ENCODE measurements around the gene XRN2. TPM values are rescaled to one million over a fixed set of nuclear protein-coding genes. Genes with fewer than 3 reads are reported as not detected.

Gene XRN2
- total RNA-seq, 1 donor from 2014 or later, result 76.4 TPM

DNA sequence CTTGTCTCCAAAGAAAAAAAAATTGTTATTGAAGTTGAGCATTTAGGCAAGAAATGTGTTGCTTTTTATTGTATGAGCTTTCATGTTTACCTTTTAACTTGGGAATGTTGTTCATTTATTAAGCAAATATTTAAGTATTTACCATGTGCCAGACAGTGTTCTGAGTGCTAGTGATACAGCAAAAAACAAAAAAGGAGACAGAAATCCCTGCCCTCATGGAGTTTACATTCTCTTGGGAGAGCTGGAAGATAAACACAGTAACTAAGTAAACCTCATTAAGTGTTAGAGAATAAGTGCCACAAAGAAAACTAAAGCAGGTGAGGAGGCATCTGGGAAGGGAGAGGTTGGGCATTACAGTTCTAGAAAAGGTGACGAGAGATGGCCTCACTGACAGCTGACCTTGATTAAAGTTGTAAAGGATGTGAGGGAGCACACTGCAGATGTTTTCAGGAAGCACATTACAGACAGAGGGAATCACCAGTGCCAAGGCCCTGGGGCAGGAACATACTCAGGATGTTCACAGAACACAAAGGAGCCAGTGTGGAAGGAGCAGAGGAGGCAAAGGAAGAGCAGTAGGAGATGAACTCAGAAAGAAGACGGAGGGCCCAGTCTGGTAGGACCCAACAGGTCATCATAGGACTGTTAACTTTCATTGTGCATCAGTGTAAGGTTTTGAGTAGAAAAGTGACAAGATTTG, 33.5 kb downstream of the XRN2 start:
- Mint-ChIP-seq H3K27ac (ENCODE audit: unreplicated experiment) (no peak overlapping the region), H3K4me1 (ENCODE audit: unreplicated experiment) (no peaks in the 10 kb centered on the region), H3K4me3 (ENCODE audit: unreplicated experiment) (peak overlapping the region; percentile 26), H3K9me3 (ENCODE audit: unreplicated experiment) (no peaks in the 10 kb centered on the region), H3K36me3 (ENCODE audit: low read depth, unreplicated experiment) (peaks cover 49% of the 10 kb centered on the region), H3K27me3 (ENCODE audit: unreplicated experiment) (no peaks in the 10 kb centered on the region)
- no peak for TF ChIP-seq CTCF (IDR thresholded peaks at IDR 0.05; ENCODE audit: unreplicated experiment)
- no peak for DNase-seq (ENCODE audit: low spot score)

- no peaks in the 10 kb centered on the region for H3K9me3 Mint-ChIP-seq (ENCODE audit: unreplicated experiment)
- no peak for TF ChIP-seq CTCF (IDR thresholded peaks at IDR 0.05; ENCODE audit: unreplicated experiment)
- no peak for DNase-seq (ENCODE audit: low spot score)
- H3K4me3 Mint-ChIP-seq (ENCODE audit: unreplicated experiment), result no peak overlapping the region
- H3K27ac Mint-ChIP-seq (ENCODE audit: unreplicated experiment), result no peak overlapping the region
- no peaks in the 10 kb centered on the region for H3K27me3 Mint-ChIP-seq (ENCODE audit: unreplicated experiment)
- H3K36me3 Mint-ChIP-seq (ENCODE audit: low read depth, unreplicated experiment), result peaks cover 45% of the 10 kb centered on the region
- no peaks in the 10 kb centered on the region for H3K4me1 Mint-ChIP-seq (ENCODE audit: unreplicated experiment)
These were observed 35.2 kb downstream of the XRN2 start for GRCh38 chr20:21338291-21338690.

DNA sequence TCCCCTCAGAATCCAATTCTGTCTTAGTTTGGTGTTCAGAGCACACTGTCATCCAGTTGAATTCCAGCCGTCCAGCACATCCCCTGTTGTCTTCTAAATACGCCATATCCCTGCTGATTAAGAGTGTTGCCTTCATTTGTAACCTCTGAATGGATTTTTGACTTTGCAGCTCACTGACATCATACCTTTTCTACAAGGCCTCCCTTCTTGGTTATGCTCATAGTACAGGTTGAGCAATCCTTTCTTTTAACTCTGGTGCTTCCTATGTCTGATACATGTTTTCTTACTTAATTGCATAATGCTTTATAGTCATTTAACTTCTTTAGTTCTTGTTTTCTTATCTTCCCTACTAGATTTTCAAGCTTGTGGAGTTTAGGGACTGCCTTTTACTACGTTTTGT, 36.4 kb downstream of the XRN2 start:
- Mint-ChIP-seq H3K4me3 (ENCODE audit: unreplicated experiment) (peak overlapping the region; percentile 5), H3K36me3 (ENCODE audit: low read depth, unreplicated experiment) (peaks cover 36% of the 10 kb centered on the region), H3K9me3 (ENCODE audit: unreplicated experiment) (no peaks in the 10 kb centered on the region), H3K27ac (ENCODE audit: unreplicated experiment) (no peak overlapping the region), H3K27me3 (ENCODE audit: unreplicated experiment) (no peaks in the 10 kb centered on the region), H3K4me1 (ENCODE audit: unreplicated experiment) (no peaks in the 10 kb centered on the region)
- DNase-seq (ENCODE audit: low spot score), result no peak
- no peak for TF ChIP-seq CTCF (IDR thresholded peaks at IDR 0.05; ENCODE audit: unreplicated experiment)

DNA sequence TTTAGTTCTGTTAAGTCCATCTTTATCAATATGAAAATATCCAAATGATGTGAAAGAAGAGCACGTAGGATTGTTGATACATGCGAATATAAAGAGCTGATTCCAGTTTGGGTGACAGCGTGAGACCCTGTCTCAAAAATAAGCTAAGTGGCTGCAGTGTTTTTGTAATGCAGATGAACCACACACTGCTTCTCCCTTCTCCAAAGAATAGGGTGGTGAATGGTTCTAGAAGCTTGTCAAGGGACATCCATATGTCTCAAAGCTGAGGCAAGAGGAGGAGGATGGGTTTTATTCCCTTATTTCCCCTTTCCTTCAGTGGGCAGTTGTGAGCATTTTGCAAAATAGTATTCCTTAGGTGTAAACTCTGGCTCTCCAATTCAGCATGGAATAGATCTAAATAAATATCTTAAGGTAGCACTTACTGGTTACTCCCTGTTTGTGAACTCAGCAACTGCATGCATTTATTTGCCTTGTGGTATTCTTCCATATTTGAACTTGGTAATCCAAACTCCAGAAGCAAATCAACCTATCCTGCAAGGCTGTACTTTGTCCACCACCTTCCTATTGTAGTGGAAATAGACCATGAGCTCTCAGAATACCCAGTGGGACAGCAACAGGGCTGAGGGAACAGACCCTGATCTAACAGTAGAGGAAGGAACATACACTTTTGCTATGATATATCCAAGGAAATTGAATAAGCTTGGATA, 38.0 kb downstream of the XRN2 start:
- Mint-ChIP-seq H3K4me3 (ENCODE audit: unreplicated experiment) (no peak overlapping the region), H3K27ac (ENCODE audit: unreplicated experiment) (no peak overlapping the region), H3K36me3 (ENCODE audit: low read depth, unreplicated experiment) (peaks cover 23% of the 10 kb centered on the region), H3K9me3 (ENCODE audit: unreplicated experiment) (no peaks in the 10 kb centered on the region), H3K27me3 (ENCODE audit: unreplicated experiment) (no peaks in the 10 kb centered on the region), H3K4me1 (ENCODE audit: unreplicated experiment) (no peaks in the 10 kb centered on the region)
- no peak for TF ChIP-seq CTCF (IDR thresholded peaks at IDR 0.05; ENCODE audit: unreplicated experiment)
- no peak for DNase-seq (ENCODE audit: low spot score)
